HS-5 (cell line): Measurements from ENCODE around the gene CFAP69.
A peak's percentile ranks its signal among the peaks of the same experiment; 100 is the strongest.
"Not testable (repeated sequence)": the region's sequence is repeated elsewhere in the genome, so short reads cannot be mapped to it uniquely, and the experiment has no call there.

Experiments used
- DNase-seq: peaks from one replicate; pipeline ENCODE4 v3.0.0-alpha.2; 2012; ENCODE audit warnings: low read depth

CFAP69 gene

DNA sequence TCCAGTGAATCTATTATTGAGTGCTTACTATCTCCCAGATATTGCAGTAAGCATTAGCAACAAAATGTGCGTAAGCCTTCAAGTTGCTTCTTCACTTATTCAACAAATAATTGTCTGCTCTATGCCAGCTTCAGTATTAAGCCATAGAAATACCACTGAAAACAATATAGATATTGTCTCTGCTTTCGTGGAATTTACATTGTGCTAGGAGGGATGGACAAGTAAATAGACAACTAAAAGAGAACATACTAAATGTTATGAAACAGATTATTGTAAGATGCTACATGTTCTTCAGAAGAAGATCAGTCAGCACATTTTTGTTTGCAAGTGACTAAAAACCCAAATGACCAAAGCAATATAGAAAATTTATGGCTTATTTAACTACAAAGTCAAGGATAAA is 27.3 kb downstream of the CFAP69 start:
- no peak for DNase-seq

DNA sequence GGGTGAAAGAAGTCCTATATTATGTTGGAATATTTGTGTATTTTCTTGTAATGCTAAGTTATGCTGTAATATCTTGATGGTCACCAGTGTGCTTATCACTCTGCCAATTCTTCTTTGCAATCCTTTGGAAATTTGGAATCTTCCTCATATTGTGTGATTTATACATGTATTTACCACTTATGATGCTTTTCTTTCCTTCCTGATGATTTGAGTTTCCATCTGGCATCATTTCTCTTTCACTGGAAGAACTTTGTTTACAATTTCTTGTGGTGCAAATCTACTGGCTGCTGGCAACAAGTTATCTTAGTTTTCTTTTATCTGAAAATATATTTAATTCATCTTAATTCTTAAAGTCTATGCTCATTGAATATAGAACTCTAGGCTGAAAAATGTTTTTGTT is 29.2 kb downstream of the CFAP69 start:
- no peak for DNase-seq

DNA sequence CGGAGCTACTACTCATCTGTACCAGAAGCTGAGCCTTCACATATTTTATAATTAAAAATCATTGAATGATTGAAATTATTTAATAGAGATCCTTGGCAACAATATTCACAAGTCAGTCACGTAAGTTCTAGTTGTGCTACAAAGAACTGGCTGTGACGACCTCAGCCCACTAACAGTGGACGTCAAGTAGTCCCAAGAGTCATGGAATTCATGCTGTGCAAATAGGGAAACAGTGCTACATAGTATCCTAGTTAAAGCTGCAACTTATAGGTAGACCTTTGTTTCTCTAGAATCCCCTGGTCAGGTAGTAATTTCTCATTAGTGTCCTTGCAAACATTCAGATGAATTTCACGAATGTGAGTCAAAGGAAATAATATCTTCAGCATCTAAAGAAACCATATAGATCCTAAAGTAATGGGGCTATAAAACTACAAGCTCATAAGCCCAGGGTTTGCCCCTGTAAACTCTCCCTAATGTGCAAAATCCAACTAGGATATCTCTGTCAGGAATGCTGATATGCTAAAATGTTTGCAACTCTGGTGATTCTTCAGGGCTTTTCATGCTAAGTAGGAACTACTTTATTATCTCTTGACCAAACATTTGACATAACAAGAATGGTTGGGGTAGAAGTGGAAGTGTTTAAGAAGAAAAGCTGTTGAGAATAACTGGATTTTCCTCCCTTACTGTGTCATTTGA is 31.2 kb downstream of the CFAP69 start:
- DNase-seq: no peak

DNA sequence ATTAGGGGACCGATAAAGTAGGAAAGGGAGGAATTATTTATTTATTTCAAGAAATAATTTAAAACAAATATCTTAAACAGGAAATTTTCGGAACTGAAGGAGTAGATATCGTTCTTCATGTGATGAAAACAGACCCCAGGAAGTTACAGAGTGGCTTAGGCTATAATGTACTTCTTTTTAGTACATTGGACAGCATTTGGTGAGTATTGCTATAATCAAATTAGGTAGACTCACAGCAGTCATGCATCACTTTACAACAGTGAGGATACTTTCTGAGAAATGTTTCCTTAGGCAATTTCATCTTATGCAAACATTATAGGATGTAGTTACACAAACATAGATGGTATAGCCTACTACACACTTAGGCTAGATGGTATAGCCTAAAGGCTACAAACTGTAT is 43.2 kb downstream of the CFAP69 start:
- no peak for DNase-seq

DNA sequence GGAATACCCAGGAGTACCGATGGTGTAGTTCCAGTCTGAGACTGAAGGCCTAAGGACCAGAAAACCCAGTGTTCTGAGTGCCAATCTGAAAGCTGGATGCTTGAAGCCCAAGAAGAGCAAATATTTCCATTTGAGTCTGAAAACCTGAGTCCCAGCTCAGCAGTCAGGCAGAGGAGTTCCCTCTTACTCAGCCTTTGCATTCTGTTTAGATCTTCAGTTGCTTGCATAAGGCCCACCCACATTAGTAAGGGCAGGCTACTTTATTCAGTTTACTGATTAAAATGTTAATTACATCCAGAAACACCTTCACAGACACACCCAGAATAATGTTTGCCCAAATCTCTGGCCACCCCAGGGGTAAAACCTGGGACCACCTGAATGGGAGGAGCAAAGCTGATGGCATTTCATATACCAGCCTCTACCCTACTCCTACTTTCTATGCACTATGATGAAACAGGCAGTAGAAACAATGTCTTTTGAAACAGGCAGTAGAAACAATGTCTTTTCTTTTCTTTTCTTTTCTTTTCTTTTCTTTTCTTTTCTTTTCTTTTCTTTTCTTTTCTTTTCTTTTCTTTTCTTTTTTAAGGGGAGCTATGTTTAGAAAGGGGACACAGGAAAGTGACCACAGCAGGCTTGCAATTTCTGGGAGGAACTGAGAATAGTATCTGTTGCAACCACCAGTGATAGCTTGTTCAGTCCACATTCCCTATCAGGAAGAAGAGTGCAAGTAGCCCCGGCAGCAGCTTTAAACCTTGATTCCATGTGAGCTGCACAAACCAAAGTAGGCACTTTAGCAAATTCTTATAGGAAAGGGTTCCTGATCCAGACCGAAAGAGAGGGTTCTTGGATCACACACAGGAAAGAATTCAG is 45.5 kb downstream of the CFAP69 start:
- DNase-seq: no peak

DNA sequence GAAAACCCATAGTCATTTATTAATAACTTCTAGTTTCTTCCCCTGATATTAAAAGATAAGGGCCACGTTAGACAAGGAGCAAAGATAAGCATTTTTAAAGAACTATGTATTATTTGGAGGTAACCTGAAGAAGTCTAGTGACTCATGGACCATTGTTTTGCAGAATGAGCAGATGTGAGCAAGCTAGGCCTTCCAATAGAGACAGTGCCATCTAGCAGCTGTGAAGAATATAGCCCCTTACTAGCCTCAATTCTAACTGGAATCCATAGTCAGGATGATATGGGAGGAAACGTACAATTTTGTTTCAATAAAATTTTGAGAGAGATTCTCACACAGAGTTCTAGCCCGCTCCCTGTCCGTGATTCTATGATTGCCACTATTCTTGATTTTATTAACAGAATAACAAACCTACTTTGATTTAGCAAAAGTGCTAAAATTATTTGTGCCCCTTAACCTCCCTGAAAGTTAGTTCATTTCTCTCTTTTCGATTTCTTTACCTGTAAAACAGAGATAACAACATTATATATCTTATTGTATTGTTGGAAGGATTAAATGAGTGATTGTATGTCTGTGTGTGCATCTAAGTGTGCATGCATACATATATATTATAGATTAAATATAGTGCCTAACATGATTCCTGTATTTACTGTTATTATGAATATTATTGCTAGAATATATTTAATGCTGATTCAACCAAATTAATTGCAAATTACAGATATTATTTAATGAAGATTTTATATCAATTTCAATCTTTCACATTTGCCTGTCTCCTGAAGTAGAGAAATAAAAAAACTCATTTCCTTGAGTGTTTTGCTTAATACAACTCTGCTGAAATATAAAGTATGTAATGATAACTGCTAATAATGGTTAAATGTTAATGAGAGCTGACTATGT is 53.4 kb downstream of the CFAP69 start:
- peak; percentile 32 for DNase-seq

DNA sequence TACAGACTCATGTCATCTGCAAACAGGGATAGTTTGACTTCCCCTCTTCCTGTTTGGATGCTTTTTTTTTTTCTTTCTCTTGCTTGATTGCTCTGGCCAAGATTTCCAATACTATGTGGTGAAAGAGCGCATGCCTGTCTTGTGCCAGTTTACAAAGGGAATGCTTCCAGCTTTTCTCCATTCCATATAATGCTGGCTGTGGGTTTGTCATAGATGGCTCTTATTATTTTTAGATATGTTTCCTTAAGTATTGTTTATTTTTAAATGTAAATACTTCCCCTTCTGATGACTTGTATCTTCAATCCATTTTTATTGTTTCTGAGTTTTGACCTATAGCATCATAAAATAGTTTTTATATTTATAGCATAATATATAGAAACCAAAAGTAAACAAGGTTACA is 58.3 kb downstream of the CFAP69 start:
- no peak for DNase-seq

DNA sequence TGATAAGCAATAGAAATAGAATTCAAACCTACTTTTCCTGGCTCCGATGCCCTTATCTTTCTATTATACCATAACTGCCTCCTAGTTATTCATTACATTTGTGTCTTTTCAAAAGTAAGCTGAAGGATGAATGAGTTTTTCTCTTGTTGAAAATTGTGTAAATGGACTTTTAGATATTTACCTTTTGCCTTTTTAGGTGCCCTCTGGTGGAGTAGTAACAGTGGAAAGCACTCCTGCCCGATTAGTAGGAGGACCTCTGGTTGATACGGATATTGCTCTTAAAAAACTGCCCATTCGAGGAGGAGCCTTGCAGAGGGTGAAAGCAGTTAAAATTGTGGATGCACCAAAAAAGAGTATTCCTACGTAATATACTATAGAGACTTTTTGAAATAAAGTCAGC is 64.9 kb downstream of the CFAP69 start:
- no peak for DNase-seq

DNA sequence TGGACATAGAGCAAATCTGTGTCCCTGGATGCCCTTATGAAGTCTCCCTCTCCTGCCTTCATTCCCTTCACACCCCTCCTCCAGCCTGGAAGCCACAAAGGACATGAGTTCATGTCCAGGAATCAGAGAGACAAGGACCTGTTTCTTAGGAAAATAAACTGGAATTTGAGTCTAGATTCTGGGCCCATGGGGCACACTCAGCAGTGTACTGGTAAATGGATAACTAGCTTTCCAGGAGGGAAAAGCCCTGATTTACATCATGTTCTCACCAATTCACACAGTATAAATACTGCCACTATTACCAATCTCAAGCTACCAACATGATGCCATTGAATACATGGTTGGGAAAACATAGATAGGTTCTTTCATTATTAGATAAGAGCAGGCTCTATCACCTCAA is 66.2 kb downstream of the CFAP69 start:
- DNase-seq: no peak

DNA sequence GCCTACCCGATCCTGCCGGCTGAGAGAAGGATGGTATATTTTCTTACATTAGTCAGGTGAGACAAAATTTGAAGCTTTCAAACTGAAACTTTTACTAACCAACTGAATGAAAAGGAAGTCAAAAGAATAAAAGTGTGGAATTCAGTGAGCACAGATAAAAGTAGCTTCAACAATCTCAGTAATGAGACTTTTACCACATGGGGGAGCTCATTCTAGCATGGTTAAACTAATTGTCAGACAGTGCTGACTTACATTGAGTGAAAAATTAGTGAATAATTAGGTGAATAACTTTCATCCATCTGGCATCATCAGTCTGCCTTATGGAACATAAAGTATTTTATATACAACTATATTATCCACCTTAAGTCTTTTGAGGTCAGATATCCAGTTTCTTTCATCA is 67.8 kb downstream of the CFAP69 start:
- no peak for DNase-seq

DNA sequence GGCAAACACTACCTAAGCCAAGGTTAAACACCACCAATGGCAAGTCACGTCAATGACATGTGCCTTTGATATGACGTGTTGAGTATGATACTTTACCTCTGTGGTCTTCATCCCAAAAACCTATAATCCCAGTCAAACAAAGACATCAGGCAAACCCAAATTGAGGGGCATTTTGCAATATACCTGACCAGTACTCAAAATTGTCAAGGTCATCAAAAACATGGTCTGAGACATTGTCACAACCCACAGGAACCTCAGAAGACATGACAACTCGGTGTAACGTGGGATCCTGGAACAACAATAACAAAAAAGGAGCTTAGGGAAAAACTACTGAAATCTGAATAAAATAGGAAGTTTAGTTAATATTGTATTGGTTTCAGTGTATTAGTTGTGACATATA is 68.9 kb downstream of the CFAP69 start:
- DNase-seq: no peak

DNA sequence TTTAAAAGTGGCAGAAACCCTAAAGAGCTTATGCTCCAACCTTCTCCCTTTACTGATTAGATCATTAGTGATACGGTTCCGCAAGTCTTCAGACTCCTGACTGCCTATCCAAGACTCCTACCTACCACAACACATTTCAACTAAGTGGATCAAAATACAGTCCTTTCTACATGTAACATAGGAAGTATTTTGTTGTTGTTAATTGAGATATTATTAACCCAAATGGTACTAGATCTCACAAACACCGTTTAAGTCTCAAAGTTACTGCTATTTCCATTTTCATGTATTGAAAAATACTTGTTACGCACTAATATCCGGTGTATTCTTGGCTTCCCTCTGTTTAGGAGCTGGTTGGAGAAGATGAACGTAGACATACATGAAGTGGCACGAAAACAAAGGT is 75.0 kb downstream of the CFAP69 start:
- DNase-seq: no peak

DNA sequence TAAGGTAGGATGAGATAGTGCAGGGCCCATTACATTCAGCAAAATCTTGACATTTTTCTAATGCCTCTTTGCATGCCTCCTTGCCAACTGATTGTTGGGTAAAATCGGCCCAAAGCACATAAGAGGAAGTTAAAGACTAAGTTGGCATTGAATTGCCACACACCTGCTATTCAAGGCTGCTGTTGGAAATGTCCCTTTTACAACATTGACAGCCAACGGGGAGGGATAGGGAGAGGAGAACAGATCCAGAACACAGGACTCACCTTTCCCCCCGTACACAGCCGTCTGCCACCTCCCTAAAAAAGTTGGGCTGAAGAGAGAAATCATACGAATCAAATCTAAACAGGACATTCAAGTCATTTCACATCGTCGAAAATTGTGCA is 75.4 kb downstream of the CFAP69 start:
- no peak for DNase-seq

DNA sequence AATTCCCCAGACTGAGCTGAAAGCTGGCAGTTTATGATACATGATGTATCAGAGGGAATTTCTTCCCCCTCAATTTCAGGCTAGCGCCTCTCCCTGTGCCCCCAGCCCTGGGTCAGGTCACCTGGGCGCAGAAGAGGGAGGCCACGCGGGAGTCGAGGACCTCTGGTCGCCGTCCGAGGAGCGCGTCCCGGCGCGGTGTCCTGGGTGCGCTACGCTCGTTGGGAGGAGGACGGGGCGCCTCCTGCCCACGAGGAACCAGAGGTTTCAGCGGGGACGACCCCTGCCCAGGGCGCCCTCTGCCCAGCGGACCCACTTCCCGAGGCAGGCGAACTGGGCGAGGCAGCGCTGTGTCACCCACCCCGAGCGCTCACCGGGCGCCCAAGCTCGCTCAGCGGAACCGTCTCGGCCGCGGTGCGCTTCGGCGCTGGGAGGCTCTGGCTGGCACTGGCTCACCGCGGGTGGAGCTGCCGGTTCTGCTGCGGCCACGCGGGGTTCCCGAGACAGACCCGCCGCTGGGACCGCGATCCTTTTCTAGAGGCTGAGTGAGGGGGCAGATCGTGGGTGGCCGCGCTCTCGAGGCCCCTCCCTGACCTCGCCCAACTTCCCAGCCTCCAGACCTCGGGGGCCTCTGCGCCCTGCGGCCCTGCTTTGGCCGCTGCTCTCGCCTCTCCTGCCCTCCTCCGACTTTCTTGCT is 76.0 kb downstream of the CFAP69 start, which contains the start of gene FAM237B:
FAM237B (minus strand) TSS at position 504 of the 694 bp plus-strand sequence. CDS start 1,556 bp downstream, outside the sequence.
- no peak for DNase-seq

DNA sequence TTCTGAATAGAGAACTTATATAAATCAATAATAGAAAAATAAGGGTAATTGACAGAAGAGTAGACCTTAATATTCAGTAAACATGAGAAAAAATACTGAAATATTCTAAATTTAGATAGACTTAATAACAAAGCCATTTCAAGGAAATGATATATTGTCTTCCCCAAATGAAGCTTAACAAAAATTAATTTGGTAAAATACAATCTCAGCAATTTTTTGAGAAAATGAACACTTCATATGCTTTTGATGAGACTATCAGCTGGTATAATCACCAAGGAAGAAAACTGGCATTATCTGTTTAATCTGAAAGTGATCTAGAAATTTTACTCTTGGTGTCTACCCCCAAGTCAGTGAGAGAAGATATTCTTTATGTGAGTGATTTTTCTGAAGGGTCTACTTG is 77.9 kb downstream of the CFAP69 start:
- no peak for DNase-seq

DNA sequence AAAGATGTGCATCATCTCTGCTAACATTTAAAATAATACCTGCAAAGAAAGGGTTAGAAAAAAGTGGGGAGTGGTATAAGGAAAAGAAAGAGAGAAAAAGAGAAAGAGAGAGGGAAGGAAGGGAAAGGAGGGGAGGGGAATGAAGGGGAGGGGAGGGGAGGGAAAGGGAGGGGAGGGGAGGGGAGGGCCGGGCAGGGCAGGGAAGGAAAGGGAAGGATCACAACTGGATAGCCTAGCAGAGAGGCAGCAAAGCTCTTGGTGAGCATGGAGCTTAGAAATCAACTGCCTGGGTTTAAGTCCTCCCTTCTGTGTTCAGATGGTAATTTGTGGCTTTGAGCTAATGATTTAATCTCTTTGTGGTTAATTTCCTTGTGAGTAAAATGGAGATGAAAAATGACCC is 81.5 kb downstream of the CFAP69 start:
- no peak for DNase-seq

DNA sequence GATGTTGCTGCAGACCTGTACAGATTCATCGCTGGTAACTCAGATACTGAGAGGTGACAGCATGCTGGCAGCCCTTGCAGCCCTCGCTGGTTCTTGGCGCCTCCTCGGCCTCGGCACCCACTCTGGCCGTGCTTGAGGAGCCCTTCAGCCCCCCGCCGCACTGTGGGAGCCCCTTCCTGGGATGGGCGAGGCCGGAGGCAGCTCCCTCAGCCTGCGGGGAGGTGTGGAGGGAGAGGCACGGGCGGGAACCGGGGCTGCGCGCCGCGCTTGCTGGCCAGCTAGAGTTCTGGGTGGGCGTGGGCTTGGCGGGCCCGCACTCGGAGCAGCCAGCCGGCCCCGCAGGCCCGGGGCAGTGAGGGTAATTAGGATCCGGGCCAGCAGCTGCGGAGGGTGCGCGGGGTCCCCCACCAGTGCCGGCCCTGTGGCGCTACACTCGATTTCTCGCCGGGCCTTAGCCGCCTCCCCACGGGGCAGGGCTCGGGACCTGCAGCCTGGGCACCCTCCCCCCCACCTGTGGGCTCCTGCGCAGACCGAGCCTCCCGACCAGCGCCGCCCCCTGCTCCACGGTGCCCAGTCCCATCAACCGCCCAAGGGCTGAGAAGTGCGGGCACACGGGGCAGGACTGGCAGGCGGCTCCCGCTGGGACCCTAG is 89.3 kb downstream of the CFAP69 start:
- DNase-seq: no peak

DNA sequence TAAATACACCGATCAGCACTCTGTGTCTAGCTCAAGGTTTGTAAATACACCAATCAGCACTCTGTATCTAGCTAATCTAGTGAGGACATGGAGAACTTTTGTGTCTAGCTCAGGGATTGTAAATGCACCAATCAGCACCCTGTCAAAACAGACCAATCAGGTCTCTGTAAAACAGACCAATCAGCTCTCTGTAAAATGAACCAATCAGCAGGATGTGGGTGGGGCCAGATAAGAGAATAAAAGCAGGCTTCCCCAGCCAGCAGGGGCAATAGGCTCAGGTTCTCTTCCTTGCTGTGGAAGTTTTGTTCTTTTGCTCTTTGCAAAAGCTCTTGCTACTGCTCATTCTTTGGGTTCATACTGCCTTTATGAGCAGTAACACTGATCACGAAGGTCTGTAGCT is 90.0 kb downstream of the CFAP69 start:
- not testable (repeated sequence) for DNase-seq

DNA sequence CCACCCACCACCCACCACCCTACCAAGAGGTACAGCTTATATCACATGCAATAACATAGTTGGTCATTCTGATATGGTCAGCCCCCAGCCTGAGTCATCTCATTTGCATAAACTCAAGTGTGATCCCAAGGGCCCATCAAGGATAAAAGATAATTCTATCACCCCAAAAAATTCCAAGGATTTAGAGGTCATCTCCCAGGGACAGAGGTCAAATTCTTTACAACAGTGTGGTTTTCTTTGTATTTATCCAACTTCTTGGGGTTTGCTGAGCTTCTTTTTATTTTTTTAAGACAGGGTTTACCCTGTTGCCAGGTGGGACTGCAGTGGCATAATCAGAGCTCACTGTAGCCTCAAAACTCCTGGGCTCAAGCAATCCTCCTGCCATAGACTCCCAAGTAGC is 92.1 kb downstream of the CFAP69 start:
- peak; percentile 15 for DNase-seq

DNA sequence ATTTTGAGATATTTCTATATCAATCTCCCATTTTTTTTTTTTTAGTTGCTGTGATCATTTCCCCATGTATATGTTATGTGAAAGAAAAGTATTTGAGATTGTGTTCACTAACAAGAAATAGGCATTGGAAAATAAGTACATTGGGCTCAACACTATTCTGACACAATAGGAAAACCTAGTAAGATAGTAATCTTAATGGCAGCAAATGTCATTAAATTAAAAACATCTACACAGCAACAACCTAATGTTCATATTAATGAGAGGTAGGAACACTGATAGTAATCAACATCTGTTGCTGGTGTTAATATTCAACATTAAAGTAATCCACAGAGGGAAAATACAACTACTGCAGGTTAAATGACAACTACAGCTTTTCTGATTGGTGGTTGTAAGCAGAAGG is 100.0 kb downstream of the CFAP69 start:
- DNase-seq: no peak

DNA sequence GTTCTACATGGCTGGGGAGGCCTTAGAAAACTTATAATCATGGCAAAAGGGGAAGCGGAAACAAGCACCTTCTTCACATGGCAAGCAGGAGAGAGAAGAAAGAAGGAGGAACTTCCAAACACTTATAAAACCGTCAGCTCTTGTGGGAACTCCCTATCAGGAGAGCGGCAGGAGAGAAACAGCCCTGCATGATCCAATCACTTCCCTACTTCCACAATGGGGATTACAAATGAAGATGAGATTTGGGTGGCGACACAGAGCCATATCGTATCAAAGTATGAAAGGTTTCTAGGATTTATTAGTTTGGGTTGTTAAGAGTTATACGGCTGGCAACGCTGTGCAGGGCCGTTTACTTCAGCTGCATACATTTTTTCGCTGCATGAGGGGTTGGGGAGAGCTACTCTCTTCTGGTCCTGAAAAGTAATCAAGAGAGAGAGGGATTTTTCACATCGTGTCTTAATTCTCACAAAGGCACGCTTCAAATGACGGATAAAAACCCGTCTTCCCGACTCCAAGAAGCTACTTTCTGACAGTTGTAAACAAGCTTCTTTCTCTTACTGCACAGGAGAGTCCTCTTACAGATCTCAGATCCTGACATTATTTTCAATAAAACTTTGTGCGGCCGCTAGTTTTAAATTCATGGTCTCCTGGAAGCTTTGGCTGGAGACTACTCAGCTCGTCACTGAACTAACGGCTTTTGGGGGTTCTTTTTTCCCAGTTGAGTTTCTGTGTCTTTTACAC is 100.8 kb downstream of the CFAP69 start:
- peak; percentile 10 for DNase-seq
